Spleen (tissue), 7 donors: ENCODE results near the gene TBL1X.

Source experiments
- POLR2A ChIP-seq, 3 donors: fragments of 450-650 bp; IDR thresholded peaks; one replicate each; pipeline ENCODE4 v1.5.1; 2017; ENCODE audit warnings: antibody characterized with exemption in 3 of 3, mild to moderate bottlenecking in 1 of 3
- POLR2AphosphoS5 ChIP-seq, 3 donors: sonication (generic); formaldehyde crosslinking; IDR thresholded peaks; one replicate each; pipeline ENCODE4 v1.5.1; 2017; ENCODE audit warnings: antibody characterized with exemption in 3 of 3
- TF ChIP-seq, protein P1 (sequence below), 11 experiments: fragments of 200-600 bp in 7 of 11; fragments of 450-650 bp in 4 of 11; sonication (generic) in 4 of 11; IDR thresholded peaks in 8 of 11; conservative IDR thresholded peaks in 3 of 11; 1 replicate in 7 of 11; 2 replicates in 4 of 11; pipeline versions ENCODE4 v1.4.0 to v1.8.0; 2016 to 2021; ENCODE audit warnings: antibody characterized with exemption in 11 of 11, inconsistent platforms in 4 of 11, mild to moderate bottlenecking in 1 of 11
- donor health status: DM: no; HTN: no; CAD: no; lungs with moderate emphysema.
- donor health status: DM: no; HTN: no; CAD: no.
- donor health status: DM: no; HTN: no; CAD: no.

- TF ChIP-seq POLR2A (IDR thresholded peaks at IDR 0.05) (no peak), POLR2AphosphoS5 (IDR thresholded peaks at IDR 0.05) (no peak)
- TF ChIP-seq, protein P1, sequence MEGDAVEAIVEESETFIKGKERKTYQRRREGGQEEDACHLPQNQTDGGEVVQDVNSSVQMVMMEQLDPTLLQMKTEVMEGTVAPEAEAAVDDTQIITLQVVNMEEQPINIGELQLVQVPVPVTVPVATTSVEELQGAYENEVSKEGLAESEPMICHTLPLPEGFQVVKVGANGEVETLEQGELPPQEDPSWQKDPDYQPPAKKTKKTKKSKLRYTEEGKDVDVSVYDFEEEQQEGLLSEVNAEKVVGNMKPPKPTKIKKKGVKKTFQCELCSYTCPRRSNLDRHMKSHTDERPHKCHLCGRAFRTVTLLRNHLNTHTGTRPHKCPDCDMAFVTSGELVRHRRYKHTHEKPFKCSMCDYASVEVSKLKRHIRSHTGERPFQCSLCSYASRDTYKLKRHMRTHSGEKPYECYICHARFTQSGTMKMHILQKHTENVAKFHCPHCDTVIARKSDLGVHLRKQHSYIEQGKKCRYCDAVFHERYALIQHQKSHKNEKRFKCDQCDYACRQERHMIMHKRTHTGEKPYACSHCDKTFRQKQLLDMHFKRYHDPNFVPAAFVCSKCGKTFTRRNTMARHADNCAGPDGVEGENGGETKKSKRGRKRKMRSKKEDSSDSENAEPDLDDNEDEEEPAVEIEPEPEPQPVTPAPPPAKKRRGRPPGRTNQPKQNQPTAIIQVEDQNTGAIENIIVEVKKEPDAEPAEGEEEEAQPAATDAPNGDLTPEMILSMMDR (IDR thresholded peaks at IDR 0.05 in 8 of 11, conservative IDR thresholded peaks at IDR 0.05 in 3 of 11) = no peak
Measured at GRCh38 chrX:9535101-9535500, 70.2 kb downstream of the TBL1X start.
